ENCODE measurements around the gene CSNK1G2.

GRCh38 chr19:1957562-1958248 is 16.7 kb downstream of the CSNK1G2 start:
- TF ChIP-seq CTCF (conservative IDR thresholded peaks at IDR 0.05) (no peak), ZFX (IDR thresholded peaks at IDR 0.05) (no peak)
